ENCODE measurements around the gene CMIP.

Gene CMIP

DNA sequence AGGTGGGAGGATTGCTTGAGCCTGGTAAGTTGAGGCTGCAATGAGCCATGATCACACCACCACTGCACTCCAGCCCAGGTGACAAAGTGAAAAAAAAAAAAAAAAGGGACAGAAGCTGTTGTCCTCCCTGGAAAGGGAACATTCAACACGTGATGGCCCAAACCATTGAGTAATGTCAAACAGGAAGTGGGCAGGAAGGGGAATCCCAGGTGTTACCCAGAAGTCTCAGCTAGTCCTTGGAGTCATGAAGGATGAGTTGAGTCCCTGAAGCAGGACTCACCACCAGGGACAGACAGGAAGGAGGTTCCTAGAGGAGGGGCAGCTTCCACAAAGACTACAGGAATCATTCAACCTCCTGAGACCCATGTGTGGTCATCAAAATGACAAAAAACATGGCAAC is 19.8 kb upstream of the CMIP start:
- Histone ChIP-seq H3K4me3 (ENCODE audit: insufficient read length, low read depth) (no peak overlapping the region), H3K9ac (ENCODE audit: insufficient read length, low read depth) (no peak overlapping the region)
- DNase-seq (ENCODE audit: low read depth, low spot score) = no peak

GRCh38 chr16:81427219-81427618 is 17.4 kb upstream of the CMIP start:
- H3K36me3 ChIP-seq (ENCODE audit: insufficient read depth, insufficient read length, low read length) = no peaks in the 10 kb centered on the region
- TF ChIP-seq YY1 (IDR thresholded peaks at IDR 0.05; ENCODE audit: insufficient read depth, insufficient read length) = no peak
- no peak for TF ChIP-seq ZNF274 (IDR thresholded peaks at IDR 0.05; ENCODE audit: low read depth, low read length)
- no peak for TF ChIP-seq SUZ12 (IDR thresholded peaks at IDR 0.05; ENCODE audit: extremely low read depth, insufficient read depth, insufficient read length)
- H3K4me3 ChIP-seq (ENCODE audit: insufficient read length, low read depth) = no peak overlapping the region
- no peaks in the 10 kb centered on the region for H3K27me3 ChIP-seq (ENCODE audit: insufficient read depth, insufficient read length)
- DNase-seq (ENCODE audit: low read depth, low spot score) = no peak
- no peaks in the 10 kb centered on the region for H3K9me3 ChIP-seq (ENCODE audit: insufficient read depth, low read length)
- no peak overlapping the region for H3K9ac ChIP-seq (ENCODE audit: insufficient read length, low read depth)
- peaks cover 4% of the 10 kb centered on the region for H3K4me1 ChIP-seq (ENCODE audit: insufficient read depth, insufficient read length)

More for the DNA sequence above, 19.8 kb upstream of the CMIP start:
- H3K9me3 ChIP-seq (ENCODE audit: insufficient read depth, low read length) = no peaks in the 10 kb centered on the region
- H3K4me1 ChIP-seq (ENCODE audit: insufficient read depth, insufficient read length) = peaks cover 6% of the 10 kb centered on the region
- no peaks in the 10 kb centered on the region for H3K27me3 ChIP-seq (ENCODE audit: insufficient read depth, insufficient read length)
- H3K36me3 ChIP-seq (ENCODE audit: insufficient read depth, insufficient read length, low read length) = no peaks in the 10 kb centered on the region
- TF ChIP-seq SUZ12 (IDR thresholded peaks at IDR 0.05; ENCODE audit: extremely low read depth, insufficient read depth, insufficient read length) (no peak), ZNF274 (IDR thresholded peaks at IDR 0.05; ENCODE audit: low read depth, low read length) (no peak), YY1 (IDR thresholded peaks at IDR 0.05; ENCODE audit: insufficient read depth, insufficient read length) (no peak)

- peaks cover 9% of the 10 kb centered on the region for H3K4me1 ChIP-seq (ENCODE audit: insufficient read depth, insufficient read length)
These were observed 15.5 kb upstream of the CMIP start for GRCh38 chr16:81429045-81429521.

GRCh38 chr16:81431554-81432353 is 12.9 kb upstream of the CMIP start:
- no peaks in the 10 kb centered on the region for H3K9me3 ChIP-seq (ENCODE audit: insufficient read depth, low read length)
- no peak for DNase-seq (ENCODE audit: low read depth, low spot score)
- TF ChIP-seq SUZ12 (IDR thresholded peaks at IDR 0.05; ENCODE audit: extremely low read depth, insufficient read depth, insufficient read length) = no peak

More at GRCh38 chr16:81429045-81429521, 15.5 kb upstream of the CMIP start:
- no peak overlapping the region for H3K4me3 ChIP-seq (ENCODE audit: insufficient read length, low read depth)
- no peak for DNase-seq (ENCODE audit: low read depth, low spot score)
- no peaks in the 10 kb centered on the region for H3K27me3 ChIP-seq (ENCODE audit: insufficient read depth, insufficient read length)
- no peak overlapping the region for H3K9ac ChIP-seq (ENCODE audit: insufficient read length, low read depth)
- TF ChIP-seq ZNF274 (IDR thresholded peaks at IDR 0.05; ENCODE audit: low read depth, low read length) (no peak), YY1 (IDR thresholded peaks at IDR 0.05; ENCODE audit: insufficient read depth, insufficient read length) (no peak), SUZ12 (IDR thresholded peaks at IDR 0.05; ENCODE audit: extremely low read depth, insufficient read depth, insufficient read length) (no peak)
- H3K36me3 ChIP-seq (ENCODE audit: insufficient read depth, insufficient read length, low read length) = no peaks in the 10 kb centered on the region
- no peaks in the 10 kb centered on the region for H3K9me3 ChIP-seq (ENCODE audit: insufficient read depth, low read length)

GRCh38 chr16:81432937-81433557 is 11.6 kb upstream of the CMIP start:
- no peaks in the 10 kb centered on the region for H3K9me3 ChIP-seq (ENCODE audit: insufficient read depth, low read length)
- no peaks in the 10 kb centered on the region for H3K27me3 ChIP-seq (ENCODE audit: insufficient read depth, insufficient read length)
- H3K4me3 ChIP-seq (ENCODE audit: insufficient read length, low read depth) = no peak overlapping the region
- H3K4me1 ChIP-seq (ENCODE audit: insufficient read depth, insufficient read length) = peaks cover 9% of the 10 kb centered on the region
- no peak for TF ChIP-seq SUZ12 (IDR thresholded peaks at IDR 0.05; ENCODE audit: extremely low read depth, insufficient read depth, insufficient read length)
- TF ChIP-seq ZNF274 (IDR thresholded peaks at IDR 0.05; ENCODE audit: low read depth, low read length) = no peak
- TF ChIP-seq YY1 (IDR thresholded peaks at IDR 0.05; ENCODE audit: insufficient read depth, insufficient read length) = no peak
- no peaks in the 10 kb centered on the region for H3K36me3 ChIP-seq (ENCODE audit: insufficient read depth, insufficient read length, low read length)
- no peak overlapping the region for H3K9ac ChIP-seq (ENCODE audit: insufficient read length, low read depth)
- DNase-seq (ENCODE audit: low read depth, low spot score) = no peak

More at GRCh38 chr16:81431554-81432353, 12.9 kb upstream of the CMIP start:
- Histone ChIP-seq H3K4me3 (ENCODE audit: insufficient read length, low read depth) (no peak overlapping the region), H3K9ac (ENCODE audit: insufficient read length, low read depth) (no peak overlapping the region), H3K27me3 (ENCODE audit: insufficient read depth, insufficient read length) (no peaks in the 10 kb centered on the region), H3K36me3 (ENCODE audit: insufficient read depth, insufficient read length, low read length) (no peaks in the 10 kb centered on the region), H3K4me1 (ENCODE audit: insufficient read depth, insufficient read length) (peaks cover 9% of the 10 kb centered on the region)

DNA sequence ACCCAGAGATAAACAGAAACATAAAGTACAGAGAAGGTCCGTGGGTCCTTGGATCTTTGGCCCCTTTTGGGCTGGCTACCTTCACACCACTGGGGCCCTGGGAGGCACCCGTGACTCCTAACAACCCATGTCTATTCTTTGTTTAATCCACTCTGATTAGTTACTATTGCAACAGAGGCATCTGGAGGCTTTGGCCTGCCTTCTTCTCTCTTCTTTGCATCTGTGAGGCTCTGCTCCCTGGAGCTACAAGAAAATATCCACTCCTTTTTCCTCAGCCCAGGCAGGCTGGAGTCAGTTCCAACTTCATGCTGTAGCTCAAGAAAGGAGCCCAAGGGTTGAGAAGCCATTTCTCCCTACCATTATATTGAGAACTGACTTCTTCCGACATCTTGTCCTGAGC is 9.5 kb upstream of the CMIP start:
- no peak overlapping the region for H3K4me3 ChIP-seq (ENCODE audit: insufficient read length, low read depth)
- no peaks in the 10 kb centered on the region for H3K36me3 ChIP-seq (ENCODE audit: insufficient read depth, insufficient read length, low read length)
- peaks cover 6% of the 10 kb centered on the region for H3K4me1 ChIP-seq (ENCODE audit: insufficient read depth, insufficient read length)
- no peak for DNase-seq (ENCODE audit: low read depth, low spot score)
- no peak overlapping the region for H3K9ac ChIP-seq (ENCODE audit: insufficient read length, low read depth)
- no peaks in the 10 kb centered on the region for H3K9me3 ChIP-seq (ENCODE audit: insufficient read depth, low read length)
- TF ChIP-seq ZNF274 (IDR thresholded peaks at IDR 0.05; ENCODE audit: low read depth, low read length) = no peak
- no peak for TF ChIP-seq SUZ12 (IDR thresholded peaks at IDR 0.05; ENCODE audit: extremely low read depth, insufficient read depth, insufficient read length)
- no peak for TF ChIP-seq YY1 (IDR thresholded peaks at IDR 0.05; ENCODE audit: insufficient read depth, insufficient read length)
- H3K27me3 ChIP-seq (ENCODE audit: insufficient read depth, insufficient read length) = no peaks in the 10 kb centered on the region

DNA sequence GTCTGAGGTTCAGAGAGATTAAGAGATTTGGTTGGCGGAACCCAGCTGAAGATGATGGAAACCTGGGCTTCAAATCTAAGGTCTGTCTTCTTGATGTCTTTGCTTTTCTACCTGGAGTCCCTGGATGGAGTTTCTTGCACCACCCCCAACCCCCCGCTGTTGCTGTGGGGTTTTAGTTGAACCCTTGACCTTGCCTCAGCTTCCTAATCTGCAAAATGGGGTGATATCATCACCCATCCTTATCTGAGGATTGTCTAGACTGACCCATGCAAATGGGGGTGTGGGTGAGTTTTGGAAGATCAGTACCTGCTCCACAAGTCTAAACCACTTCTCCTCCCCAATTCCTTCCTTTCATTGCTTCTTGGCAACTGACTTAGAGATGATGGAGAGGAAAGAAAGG is 9.0 kb upstream of the CMIP start:
- peaks cover 6% of the 10 kb centered on the region for H3K4me1 ChIP-seq (ENCODE audit: insufficient read depth, insufficient read length)
- H3K27me3 ChIP-seq (ENCODE audit: insufficient read depth, insufficient read length) = no peaks in the 10 kb centered on the region
- no peak for DNase-seq (ENCODE audit: low read depth, low spot score)
- no peaks in the 10 kb centered on the region for H3K36me3 ChIP-seq (ENCODE audit: insufficient read depth, insufficient read length, low read length)
- H3K9me3 ChIP-seq (ENCODE audit: insufficient read depth, low read length) = no peaks in the 10 kb centered on the region
- no peak for TF ChIP-seq ZNF274 (IDR thresholded peaks at IDR 0.05; ENCODE audit: low read depth, low read length)
- TF ChIP-seq SUZ12 (IDR thresholded peaks at IDR 0.05; ENCODE audit: extremely low read depth, insufficient read depth, insufficient read length) = no peak
- TF ChIP-seq YY1 (IDR thresholded peaks at IDR 0.05; ENCODE audit: insufficient read depth, insufficient read length) = no peak
- H3K4me3 ChIP-seq (ENCODE audit: insufficient read length, low read depth) = no peak overlapping the region
- H3K9ac ChIP-seq (ENCODE audit: insufficient read length, low read depth) = no peak overlapping the region

Data from NT2/D1 (cell line).